Suprapubic skin (tissue), 4 donors: ENCODE data around the gene CSMD2.

Source experiments
- EP300 ChIP-seq: sonication (generic); formaldehyde crosslinking; IDR thresholded peaks from one replicate; pipeline ENCODE4 v1.6.1; 2017; ENCODE audit warnings: antibody characterized with exemption
- POLR2A ChIP-seq, 2 donors: fragments of 450-650 bp; IDR thresholded peaks; one replicate each; pipeline ENCODE4 v1.6.1; 2017; ENCODE audit warnings: antibody characterized with exemption in 2 of 2, mild to moderate bottlenecking in 2 of 2, moderate library complexity in 2 of 2
- POLR2AphosphoS5 ChIP-seq, 3 donors: sonication (generic); formaldehyde crosslinking; IDR thresholded peaks; one replicate each; pipeline ENCODE4 v1.6.1; 2017; ENCODE audit warnings: antibody characterized with exemption in 3 of 3
- TF ChIP-seq, protein P1 (sequence below), 2 donors: fragments of 200-600 bp in 1 of 2; fragments of 450-650 bp in 1 of 2; sonication (generic) in 1 of 2; IDR thresholded peaks; one replicate each; pipeline ENCODE4 v1.5.1; 2016 to 2019; ENCODE audit warnings: antibody characterized with exemption in 2 of 2, mild to moderate bottlenecking in 1 of 2, moderate library complexity in 1 of 2

DNA sequence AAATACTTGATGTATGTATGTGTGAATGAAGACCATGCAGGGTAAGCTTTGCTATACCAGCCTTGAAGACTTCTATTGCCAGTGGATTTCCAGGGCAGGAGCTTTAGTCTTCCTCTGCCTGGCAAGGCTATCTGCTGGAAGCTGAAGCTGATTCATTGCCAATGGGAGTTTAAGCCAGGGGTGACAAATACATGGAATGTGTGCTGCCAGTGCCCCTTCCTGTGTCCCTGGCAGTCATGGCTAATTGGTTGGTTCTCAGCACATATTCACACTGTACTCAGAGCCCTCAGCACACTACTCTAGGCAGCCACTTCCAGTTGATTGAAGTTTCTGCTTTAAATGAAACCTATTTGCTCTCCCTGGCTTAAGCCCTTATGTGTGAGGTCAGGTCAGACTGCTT lies 691.1 kb downstream of the CSMD2 start:
- TF ChIP-seq POLR2A (IDR thresholded peaks at IDR 0.05) (no peak), POLR2AphosphoS5 (IDR thresholded peaks at IDR 0.05) (no peak), EP300 (no peak)
- TF ChIP-seq, protein P1, sequence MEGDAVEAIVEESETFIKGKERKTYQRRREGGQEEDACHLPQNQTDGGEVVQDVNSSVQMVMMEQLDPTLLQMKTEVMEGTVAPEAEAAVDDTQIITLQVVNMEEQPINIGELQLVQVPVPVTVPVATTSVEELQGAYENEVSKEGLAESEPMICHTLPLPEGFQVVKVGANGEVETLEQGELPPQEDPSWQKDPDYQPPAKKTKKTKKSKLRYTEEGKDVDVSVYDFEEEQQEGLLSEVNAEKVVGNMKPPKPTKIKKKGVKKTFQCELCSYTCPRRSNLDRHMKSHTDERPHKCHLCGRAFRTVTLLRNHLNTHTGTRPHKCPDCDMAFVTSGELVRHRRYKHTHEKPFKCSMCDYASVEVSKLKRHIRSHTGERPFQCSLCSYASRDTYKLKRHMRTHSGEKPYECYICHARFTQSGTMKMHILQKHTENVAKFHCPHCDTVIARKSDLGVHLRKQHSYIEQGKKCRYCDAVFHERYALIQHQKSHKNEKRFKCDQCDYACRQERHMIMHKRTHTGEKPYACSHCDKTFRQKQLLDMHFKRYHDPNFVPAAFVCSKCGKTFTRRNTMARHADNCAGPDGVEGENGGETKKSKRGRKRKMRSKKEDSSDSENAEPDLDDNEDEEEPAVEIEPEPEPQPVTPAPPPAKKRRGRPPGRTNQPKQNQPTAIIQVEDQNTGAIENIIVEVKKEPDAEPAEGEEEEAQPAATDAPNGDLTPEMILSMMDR (IDR thresholded peaks at IDR 0.05) = no peak
